ENCODE measurements around the gene CACYBP.

- TF ChIP-seq POLR2A (IDR thresholded peaks at IDR 0.05; ENCODE audit: low read length) (no peak), GATA1 (IDR thresholded peaks at IDR 0.05; ENCODE audit: low read depth, low read length) (no peak)
These were observed 8.3 kb upstream of the CACYBP start for GRCh38 chr1:174991473-174991872.

Data from erythroblast (primary cell).